ENCODE results near the gene CEP170. TPM values are rescaled to one million over a fixed set of nuclear protein-coding genes. Genes with fewer than 3 reads are reported as not detected.

CEP170 gene
- total RNA-seq, 1 donor from 2014 or later, result 86.5 TPM

- TF ChIP-seq, protein P1, sequence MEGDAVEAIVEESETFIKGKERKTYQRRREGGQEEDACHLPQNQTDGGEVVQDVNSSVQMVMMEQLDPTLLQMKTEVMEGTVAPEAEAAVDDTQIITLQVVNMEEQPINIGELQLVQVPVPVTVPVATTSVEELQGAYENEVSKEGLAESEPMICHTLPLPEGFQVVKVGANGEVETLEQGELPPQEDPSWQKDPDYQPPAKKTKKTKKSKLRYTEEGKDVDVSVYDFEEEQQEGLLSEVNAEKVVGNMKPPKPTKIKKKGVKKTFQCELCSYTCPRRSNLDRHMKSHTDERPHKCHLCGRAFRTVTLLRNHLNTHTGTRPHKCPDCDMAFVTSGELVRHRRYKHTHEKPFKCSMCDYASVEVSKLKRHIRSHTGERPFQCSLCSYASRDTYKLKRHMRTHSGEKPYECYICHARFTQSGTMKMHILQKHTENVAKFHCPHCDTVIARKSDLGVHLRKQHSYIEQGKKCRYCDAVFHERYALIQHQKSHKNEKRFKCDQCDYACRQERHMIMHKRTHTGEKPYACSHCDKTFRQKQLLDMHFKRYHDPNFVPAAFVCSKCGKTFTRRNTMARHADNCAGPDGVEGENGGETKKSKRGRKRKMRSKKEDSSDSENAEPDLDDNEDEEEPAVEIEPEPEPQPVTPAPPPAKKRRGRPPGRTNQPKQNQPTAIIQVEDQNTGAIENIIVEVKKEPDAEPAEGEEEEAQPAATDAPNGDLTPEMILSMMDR (IDR thresholded peaks at IDR 0.05), result no peak
- no peak for DNase-seq
- no peak for ATAC-seq
- Histone ChIP-seq H3K36me3 (peaks cover 60% of the 10 kb centered on the region), H3K27me3 (no peaks in the 10 kb centered on the region), H3K4me1 (peaks cover 21% of the 10 kb centered on the region), H3K9me3 (no peaks in the 10 kb centered on the region), H3K27ac (no peak overlapping the region), H3K4me3 (no peak overlapping the region)
- intact Hi-C loops (cut with DNase I), result no loop called here
Measured at GRCh38 chr1:243273506-243273905, 18.4 kb upstream of the CEP170 start.

DNA sequence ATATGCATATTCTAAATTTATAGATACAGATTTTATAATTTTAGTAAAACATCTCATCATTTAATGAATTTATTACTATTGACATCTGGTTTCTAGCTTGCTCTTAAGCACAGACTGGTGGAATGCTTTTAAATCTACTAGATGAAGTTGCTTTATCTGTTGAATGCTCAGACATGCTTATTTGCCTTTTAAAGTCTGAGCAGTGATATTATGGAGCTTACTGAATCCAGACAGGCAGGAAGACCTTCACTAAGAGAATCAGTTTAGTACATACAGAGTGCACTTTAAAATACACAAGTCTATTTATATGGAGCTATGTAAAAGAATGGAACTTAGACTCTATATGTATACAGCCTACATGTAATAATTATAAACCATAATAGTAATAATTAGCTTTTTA, 17.3 kb upstream of the CEP170 start:
- H3K27ac ChIP-seq, result no peak overlapping the region
- TF ChIP-seq, protein P1 (IDR thresholded peaks at IDR 0.05), result no peak
- H3K27me3 ChIP-seq, result no peaks in the 10 kb centered on the region
- peaks cover 58% of the 10 kb centered on the region for H3K36me3 ChIP-seq
- ATAC-seq, result no peak
- no peaks in the 10 kb centered on the region for H3K9me3 ChIP-seq
- no peak overlapping the region for H3K4me3 ChIP-seq
- intact Hi-C loops (cut with DNase I), result no loop called here
- DNase-seq, result no peak
- H3K4me1 ChIP-seq, result peaks cover 21% of the 10 kb centered on the region

GRCh38 chr1:243271996-243272395, 16.9 kb upstream of the CEP170 start:
- Histone ChIP-seq H3K4me3 (no peak overlapping the region), H3K27ac (no peak overlapping the region), H3K9me3 (no peaks in the 10 kb centered on the region), H3K4me1 (peaks cover 21% of the 10 kb centered on the region), H3K27me3 (no peaks in the 10 kb centered on the region), H3K36me3 (peaks cover 53% of the 10 kb centered on the region)
- DNase-seq, result no peak
- TF ChIP-seq, protein P1 (IDR thresholded peaks at IDR 0.05), result no peak
- ATAC-seq, result no peak
- intact Hi-C loops (cut with DNase I), result no loop called here

GRCh38 chr1:243270097-243270864, 15.2 kb upstream of the CEP170 start:
- Histone ChIP-seq H3K4me1 (peaks cover 28% of the 10 kb centered on the region), H3K4me3 (no peak overlapping the region), H3K27ac (peak overlapping the region; percentile 81), H3K27me3 (no peaks in the 10 kb centered on the region), H3K36me3 (peaks cover 36% of the 10 kb centered on the region), H3K9me3 (no peaks in the 10 kb centered on the region)
- DNase-seq (no peak), ATAC-seq (no peak)
- TF ChIP-seq, protein P1 (IDR thresholded peaks at IDR 0.05), result no peak
- intact Hi-C loops (cut with DNase I), result no loop called here

- no peak overlapping the region for H3K4me3 ChIP-seq
- peak overlapping the region; percentile 81 for H3K27ac ChIP-seq
- peaks cover 28% of the 10 kb centered on the region for H3K36me3 ChIP-seq
- ATAC-seq (no peak), DNase-seq (no peak)
- no peaks in the 10 kb centered on the region for H3K9me3 ChIP-seq
- TF ChIP-seq, protein P1 (IDR thresholded peaks at IDR 0.05), result no peak
- peaks cover 37% of the 10 kb centered on the region for H3K4me1 ChIP-seq
- intact Hi-C loops (cut with DNase I), result no loop called here
- H3K27me3 ChIP-seq, result no peaks in the 10 kb centered on the region
Measured at GRCh38 chr1:243269461-243269801, 14.3 kb upstream of the CEP170 start.
